OCI-M2 (cell line): Measurements from ENCODE around the gene ABLIM3.
"Not testable (repeated sequence)": the region's sequence is repeated elsewhere in the genome, so short reads cannot be mapped to it uniquely, and the experiment has no call there.

Source experiments
- DNase-seq: peaks from one replicate; lab custom pipeline; 2025; ENCODE audit not compliant: unreplicated experiment; lab: John Stamatoyannopoulos, UW

Gene ABLIM3

GRCh38 chr5:149185067-149185466 is 43.8 kb downstream of the ABLIM3 start:
- no peak for DNase-seq

DNA sequence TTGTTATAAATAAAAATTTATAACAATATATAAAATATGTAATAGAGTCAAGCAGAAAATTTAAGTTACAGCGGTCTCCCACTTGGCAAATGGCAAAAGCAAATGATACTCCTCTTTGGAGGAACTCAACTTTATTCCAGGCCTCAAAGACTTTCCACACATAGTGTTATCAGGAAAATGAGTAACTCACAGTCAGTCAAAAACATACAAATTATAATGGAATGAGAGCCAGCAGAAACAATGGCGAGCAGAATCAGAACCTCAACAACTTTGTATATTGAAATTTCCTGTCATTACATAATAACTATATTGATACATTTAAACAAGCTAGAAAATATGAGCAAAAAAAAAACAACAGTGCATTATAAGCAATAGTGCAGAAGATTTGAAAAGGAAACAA is 45.2 kb downstream of the ABLIM3 start:
- no peak for DNase-seq

DNA sequence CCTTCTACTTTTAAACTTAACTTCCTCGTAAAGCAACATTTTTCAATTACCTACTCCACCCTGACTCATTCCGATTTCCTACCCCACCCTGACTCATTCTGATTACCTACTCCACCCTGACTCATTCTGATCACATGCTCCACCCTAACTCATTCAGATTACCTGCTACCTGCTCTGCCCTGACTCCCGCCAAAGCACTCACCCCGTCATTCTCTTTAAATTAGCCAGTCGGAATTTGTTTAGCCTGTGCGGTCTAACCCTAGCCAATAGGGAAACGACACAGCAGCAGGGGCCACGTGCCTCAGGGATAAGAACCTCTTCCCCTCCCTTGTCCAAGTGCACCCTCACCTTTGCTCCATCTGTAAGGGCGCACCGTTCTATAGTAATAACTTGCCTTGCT is 46.3 kb downstream of the ABLIM3 start:
- DNase-seq, result not testable (repeated sequence)

DNA sequence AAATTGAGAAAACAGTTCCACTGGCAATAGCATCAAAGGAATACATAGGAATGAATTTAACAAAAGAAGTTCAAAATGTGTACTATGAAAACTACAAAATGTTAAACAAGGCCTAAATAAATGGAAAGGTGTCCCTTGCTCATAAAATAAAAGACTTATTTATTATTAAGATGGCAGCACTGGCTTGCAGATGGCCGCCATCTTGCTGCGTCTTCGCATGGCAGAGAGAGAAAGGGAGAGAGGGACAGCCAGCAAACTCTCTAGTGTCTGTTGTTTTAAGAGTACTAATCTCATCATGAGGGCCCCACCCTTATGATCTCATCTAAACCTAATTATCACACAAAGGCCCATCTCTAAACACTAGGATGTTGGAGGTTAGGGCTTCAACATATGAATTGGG is 47.1 kb downstream of the ABLIM3 start:
- DNase-seq, result no peak

GRCh38 chr5:149195337-149195887 is 54.1 kb downstream of the ABLIM3 start:
- no peak for DNase-seq

- no peak for DNase-seq
Observed at GRCh38 chr5:149195962-149196361, 54.7 kb downstream of the ABLIM3 start.

GRCh38 chr5:149198148-149198547 is 56.9 kb downstream of the ABLIM3 start:
- DNase-seq, result no peak

DNA sequence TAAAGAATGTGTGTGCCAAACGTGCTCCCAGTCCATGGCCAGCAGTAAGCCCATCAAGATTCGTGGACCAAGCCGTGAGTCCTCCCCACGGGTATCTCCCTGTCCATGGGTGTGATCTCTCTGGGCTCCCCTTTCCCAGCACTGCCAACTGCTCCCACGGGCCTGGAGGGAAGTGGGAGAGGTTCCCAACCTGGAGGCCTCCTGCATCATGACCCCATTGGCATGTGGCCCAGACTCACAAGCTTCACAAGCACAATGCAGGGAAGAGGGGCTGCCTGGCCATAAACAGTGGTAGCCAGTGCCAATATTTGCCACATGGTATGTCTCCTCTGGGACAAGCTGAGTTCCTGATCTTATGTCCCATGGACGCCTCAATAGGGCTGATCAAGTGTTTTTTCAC is 59.1 kb downstream of the ABLIM3 start:
- DNase-seq, result no peak

- DNase-seq, result no peak
Observed at GRCh38 chr5:149201121-149201637, 59.9 kb downstream of the ABLIM3 start.

DNA sequence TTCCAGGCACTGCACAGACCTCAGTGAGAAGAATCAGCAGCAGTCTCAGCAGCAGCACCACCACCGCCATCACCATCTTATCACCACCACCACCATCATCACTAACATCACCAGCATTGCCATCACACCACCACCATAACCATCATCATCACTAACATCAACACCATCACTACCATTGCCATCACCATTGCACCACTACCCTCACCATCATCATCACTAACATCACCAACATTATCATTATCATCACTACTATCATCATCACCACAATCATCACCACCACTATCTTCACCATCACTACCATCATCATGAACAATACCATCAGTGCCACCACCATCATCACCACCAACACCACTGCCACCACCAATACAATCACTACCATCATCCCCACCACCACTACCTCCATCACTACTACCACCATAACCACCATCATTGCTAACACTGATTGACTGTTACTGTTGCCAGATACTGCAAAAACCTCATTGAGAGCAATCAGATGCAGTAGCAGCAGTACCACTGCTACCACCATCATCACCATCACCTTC is 61.7 kb downstream of the ABLIM3 start:
- no peak for DNase-seq

GRCh38 chr5:149203921-149204441 is 62.7 kb downstream of the ABLIM3 start:
- no peak for DNase-seq

DNA sequence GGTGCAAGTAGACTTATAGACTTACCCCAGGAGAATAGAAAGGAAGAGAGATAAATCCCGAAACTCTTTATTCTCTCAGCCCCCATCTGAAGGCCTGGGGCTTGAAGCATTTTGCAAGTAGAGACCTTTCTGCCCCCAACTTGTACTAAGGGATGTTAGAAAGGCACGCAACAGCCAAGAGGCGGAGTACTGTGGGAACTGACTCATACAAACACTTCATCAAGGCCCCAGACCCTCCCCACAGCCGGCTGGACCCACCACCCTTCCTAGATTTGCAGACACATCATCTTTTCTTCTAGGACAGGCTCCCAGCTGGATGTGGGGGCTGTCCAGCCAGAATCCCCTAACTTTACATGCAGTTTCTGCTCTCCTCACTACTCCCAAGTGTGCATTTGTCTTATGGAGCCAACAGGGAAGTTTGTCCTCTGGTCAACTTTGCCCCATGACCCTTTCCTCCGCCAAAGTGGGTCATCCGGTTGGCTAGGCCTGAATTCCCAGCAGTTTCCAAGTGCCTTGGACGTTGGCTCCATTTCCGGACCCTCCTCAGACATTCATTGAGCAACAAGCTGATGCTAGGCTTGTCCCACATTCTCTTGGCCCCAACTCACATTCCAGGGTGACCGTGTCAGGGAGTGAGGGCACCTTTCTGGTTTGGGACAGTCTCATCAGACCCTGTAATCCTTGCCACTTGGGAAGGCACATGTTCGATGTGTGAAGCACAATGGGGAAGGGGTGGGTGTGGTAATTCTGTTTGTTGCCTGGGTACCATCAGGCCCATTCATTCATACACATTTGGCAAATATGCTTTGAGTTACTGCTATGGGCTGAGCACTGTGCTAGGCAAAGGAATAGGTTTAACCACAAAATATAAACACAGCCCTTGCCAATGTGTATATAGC is 64.6 kb downstream of the ABLIM3 start:
- DNase-seq, result no peak

DNA sequence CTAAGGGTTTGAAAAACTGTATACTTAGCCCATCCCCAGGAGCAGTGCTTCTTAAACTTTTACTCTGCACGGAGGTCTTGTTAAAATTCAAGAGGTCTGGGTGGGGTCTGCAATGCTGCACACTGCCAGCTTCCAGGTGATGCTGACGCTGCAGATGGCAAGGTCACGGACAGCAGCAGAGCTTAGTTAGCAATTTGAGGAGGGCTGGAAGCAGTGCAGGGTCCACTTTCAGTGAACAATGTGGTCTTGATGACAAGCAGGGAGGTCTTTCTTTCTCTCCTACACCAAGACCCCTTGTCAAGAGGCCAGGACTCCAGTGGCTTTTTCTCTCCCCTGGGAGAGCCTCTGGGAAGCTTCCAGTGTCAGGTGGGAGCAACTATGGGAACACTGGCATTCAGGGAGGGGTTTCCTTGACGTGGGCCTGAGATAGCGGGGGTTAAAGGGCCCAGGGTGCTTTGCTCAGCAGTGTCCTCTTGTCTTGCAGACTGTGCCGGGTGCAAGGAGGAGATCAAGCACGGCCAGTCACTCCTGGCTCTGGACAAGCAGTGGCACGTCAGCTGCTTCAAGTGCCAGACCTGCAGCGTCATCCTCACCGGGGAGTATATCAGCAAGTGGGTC is 65.3 kb downstream of the ABLIM3 start:
- no peak for DNase-seq

GRCh38 chr5:149207831-149208230 is 66.5 kb downstream of the ABLIM3 start:
- no peak for DNase-seq

DNA sequence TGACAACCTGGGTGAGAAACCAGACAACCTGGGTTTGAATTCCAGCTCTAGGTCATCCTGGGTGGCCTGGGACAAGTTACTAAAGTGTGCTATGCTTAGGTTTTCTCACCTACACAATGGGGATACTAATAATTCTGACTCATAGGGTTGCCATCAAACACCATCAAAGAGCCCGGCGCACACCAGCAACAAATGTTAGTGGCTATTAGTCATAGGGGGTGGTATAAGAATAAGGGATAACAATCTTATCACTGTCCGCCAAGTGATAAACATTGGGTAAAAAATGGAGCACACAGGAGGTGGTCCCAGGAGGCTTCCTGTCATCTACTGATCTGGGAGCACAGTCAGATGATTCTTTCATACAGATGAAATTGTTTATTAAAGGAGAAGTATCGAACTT is 68.9 kb downstream of the ABLIM3 start:
- no peak for DNase-seq

DNA sequence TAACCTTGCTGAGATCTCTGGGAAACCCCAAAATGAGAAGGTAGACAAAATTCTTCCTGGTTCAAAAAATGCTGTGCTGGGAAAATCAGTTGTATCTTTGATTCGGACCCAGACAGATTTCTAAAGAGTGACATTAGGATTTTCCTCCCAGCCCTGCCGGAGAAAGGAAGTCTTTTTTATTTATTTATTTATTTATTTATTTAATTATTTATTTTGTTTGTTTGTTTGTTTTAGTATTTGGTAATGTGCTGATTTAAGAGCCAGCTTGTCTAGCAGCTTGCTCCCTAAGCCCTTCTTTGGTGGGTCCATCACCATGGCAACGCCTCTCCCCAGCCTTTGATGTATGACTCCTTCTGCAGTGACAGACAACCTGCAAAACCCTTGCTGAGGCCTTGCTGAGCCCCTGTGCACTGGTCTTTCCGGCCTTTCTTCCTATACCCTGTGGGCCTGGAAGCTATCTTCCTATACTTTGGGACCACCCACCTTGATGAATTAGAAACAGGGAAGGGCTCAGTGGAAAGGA is 69.7 kb downstream of the ABLIM3 start:
- DNase-seq, result no peak

DNA sequence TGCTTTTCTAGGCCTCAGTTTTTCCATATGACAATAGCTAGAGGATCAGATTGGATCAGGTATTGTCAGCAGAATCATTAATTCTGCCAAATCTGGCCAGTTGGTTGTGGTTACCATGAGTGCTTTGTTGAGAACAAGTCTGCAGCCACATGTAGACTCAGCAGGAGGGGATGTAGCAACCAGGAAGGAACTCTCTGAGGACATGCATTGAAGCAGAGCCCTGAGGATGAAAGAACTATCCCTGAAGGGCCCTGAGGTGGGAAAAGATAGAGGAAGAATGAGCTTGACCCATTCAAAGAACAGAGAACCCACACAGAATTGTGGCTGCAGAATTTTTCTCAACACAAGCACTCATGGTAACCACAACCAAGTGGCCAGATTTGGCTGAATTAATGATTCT is 70.3 kb downstream of the ABLIM3 start:
- no peak for DNase-seq

DNA sequence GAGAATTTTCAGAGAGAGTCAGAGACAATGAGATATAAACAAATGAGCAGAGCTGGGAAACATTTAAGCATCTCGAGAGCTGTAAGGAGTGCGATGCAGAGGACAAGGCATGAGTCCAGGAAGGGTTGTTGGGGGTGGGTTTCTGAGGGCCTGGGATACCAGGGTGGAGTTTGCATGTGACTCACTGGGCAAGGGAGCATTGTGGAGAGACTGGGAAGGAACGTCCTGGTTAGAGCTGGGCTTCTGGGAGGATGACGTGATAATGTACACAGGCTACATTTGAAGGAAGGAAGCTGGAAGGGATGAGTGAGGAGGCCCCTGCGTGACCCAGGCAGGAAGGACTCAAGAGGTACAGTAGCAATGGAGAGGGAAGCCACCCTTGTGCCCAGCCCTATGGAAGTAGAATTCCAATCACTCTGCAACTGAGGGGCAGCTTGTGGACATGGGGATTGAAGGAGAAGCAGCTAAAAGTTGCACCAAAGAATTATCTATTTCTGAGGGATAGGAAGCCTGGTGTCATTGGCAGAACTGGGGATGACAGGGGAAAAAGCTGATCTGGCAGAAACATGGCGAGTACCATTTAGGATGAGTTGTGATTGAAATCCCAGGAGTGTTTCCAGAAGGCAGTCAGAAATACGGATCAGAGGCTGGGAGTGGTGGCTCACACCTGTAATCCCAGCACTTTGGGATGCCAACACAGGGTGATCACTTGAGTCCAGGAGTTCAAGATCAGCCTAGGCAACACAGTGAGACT is 71.1 kb downstream of the ABLIM3 start:
- no peak for DNase-seq

DNA sequence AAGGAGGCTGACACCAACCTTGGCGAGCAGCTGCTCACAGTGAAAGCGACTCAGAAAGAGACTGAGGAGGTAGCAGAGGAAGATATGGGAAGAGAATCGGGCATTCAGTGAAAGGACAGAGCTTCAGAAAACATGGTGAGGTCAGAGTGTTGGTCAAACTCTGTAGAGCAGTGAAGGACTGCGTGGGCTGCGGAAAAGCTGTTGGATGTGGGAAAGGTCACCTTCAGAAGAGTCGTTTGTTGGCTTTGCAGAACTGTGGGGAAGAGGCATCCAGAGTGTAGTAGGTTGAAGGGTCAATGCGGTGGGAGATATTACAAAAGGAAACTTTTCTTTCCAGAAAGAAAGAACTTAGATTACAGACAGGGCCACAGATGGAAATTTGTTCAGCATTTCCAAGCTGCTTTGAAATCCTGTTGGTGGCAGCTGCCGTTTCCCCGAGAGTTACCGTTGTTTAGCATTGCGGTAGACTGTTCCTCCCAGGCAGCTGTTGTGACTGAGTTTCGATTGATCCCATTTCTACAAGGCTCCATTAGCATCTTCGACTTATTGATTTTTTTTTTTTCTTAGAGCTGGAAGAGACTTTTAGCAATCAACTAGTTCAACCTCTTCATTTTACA is 72.1 kb downstream of the ABLIM3 start:
- no peak for DNase-seq

- DNase-seq, result no peak
Observed at GRCh38 chr5:149215478-149216090, 74.3 kb downstream of the ABLIM3 start.
